ENCODE results near the gene SH3GL3.

The SH3GL3 gene

GRCh38 chr15:83515164-83515563, 68.0 kb downstream of the SH3GL3 start:
- Histone ChIP-seq H3K27ac (replicated peaks; ENCODE audit: low read length) (no peak overlapping the region), H2BK12ac (ENCODE audit: low read length) (no peak overlapping the region), H2BK5ac (ENCODE audit: low read length) (no peak overlapping the region), H3K36me3 (replicated peaks in 1 of 2; ENCODE audit: control insufficient read depth in 2 of 2, insufficient read depth in 2 of 2, low read length in 2 of 2) (no peaks in the 10 kb centered on the region), H3K27me3 (ENCODE audit: control insufficient read depth in 3 of 3, insufficient read depth in 3 of 3, low read depth in 1 of 3, low read length in 3 of 3) (no peaks in the 10 kb centered on the region), H3K23ac (ENCODE audit: low read depth, low read length, poor library complexity) (no peak overlapping the region), H3K14ac (ENCODE audit: low read length) (no peak overlapping the region), H2BK120ac (ENCODE audit: low read depth, low read length) (no peak overlapping the region), H3K9ac (ENCODE audit: low read depth, low read length, poor library complexity) (no peak overlapping the region), H4K91ac (ENCODE audit: low read depth, low read length, poor library complexity) (no peak overlapping the region), H3K18ac (ENCODE audit: low read length) (no peak overlapping the region), H2AK5ac (ENCODE audit: low read depth, low read length) (no peak overlapping the region), H3K4me1 (ENCODE audit: control insufficient read depth in 2 of 2, insufficient read depth in 1 of 2, low read depth in 1 of 2, low read length in 2 of 2) (peaks cover 0 to 10% of the 10 kb centered on the region in 2 donors), H3K9me3 (replicated peaks in 1 of 2; ENCODE audit: control insufficient read depth in 2 of 2, insufficient read depth in 1 of 2, low read depth in 1 of 2, low read length in 2 of 2) (no peaks in the 10 kb centered on the region), H4K8ac (ENCODE audit: low read depth, low read length) (no peak overlapping the region), H3K4me2 (ENCODE audit: insufficient read depth, low read length, poor library complexity, severe bottlenecking) (no peak overlapping the region), H3K4me3 (ENCODE audit: low read length in 2 of 2) (no peak overlapping the region), H3K4ac (ENCODE audit: low read length) (no peak overlapping the region), H3K79me1 (ENCODE audit: low read depth, low read length) (no peaks in the 10 kb centered on the region), H2AFZ (ENCODE audit: low read length) (no peak overlapping the region), H2BK15ac (ENCODE audit: low read length) (no peak overlapping the region)
- DNase-seq (ENCODE audit: low spot score): no peak
- no CpG with 5 or more reads among the region's 4 CpGs for WGBS, 2 donors (ENCODE audit: extremely low coverage in 2 of 2, insufficient read length in 2 of 2, insufficient replicate concordance in 1 of 2)

GRCh38 chr15:83516935-83517334, 69.8 kb downstream of the SH3GL3 start:
- Histone ChIP-seq H3K27me3 (ENCODE audit: control insufficient read depth in 3 of 3, insufficient read depth in 3 of 3, low read depth in 1 of 3, low read length in 3 of 3) (no peaks in the 10 kb centered on the region), H3K36me3 (replicated peaks in 1 of 2; ENCODE audit: control insufficient read depth in 2 of 2, insufficient read depth in 2 of 2, low read length in 2 of 2) (no peaks in the 10 kb centered on the region), H2BK15ac (ENCODE audit: low read length) (no peak overlapping the region), H4K91ac (ENCODE audit: low read depth, low read length, poor library complexity) (no peak overlapping the region), H3K79me1 (ENCODE audit: low read depth, low read length) (no peaks in the 10 kb centered on the region), H2BK120ac (ENCODE audit: low read depth, low read length) (no peak overlapping the region), H3K9ac (ENCODE audit: low read depth, low read length, poor library complexity) (no peak overlapping the region), H2BK12ac (ENCODE audit: low read length) (no peak overlapping the region), H3K4me2 (ENCODE audit: insufficient read depth, low read length, poor library complexity, severe bottlenecking) (no peak overlapping the region), H3K14ac (ENCODE audit: low read length) (no peak overlapping the region), H3K18ac (ENCODE audit: low read length) (no peak overlapping the region), H3K4ac (ENCODE audit: low read length) (no peak overlapping the region), H4K8ac (ENCODE audit: low read depth, low read length) (no peak overlapping the region), H3K4me3 (ENCODE audit: low read length in 2 of 2) (no peak overlapping the region), H2AFZ (ENCODE audit: low read length) (no peak overlapping the region), H3K4me1 (ENCODE audit: control insufficient read depth in 2 of 2, insufficient read depth in 1 of 2, low read depth in 1 of 2, low read length in 2 of 2) (peaks cover 0 to 7% of the 10 kb centered on the region in 2 donors), H3K9me3 (replicated peaks in 1 of 2; ENCODE audit: control insufficient read depth in 2 of 2, insufficient read depth in 1 of 2, low read depth in 1 of 2, low read length in 2 of 2) (no peaks in the 10 kb centered on the region), H2BK5ac (ENCODE audit: low read length) (no peak overlapping the region), H2AK5ac (ENCODE audit: low read depth, low read length) (no peak overlapping the region), H3K27ac (replicated peaks; ENCODE audit: low read length) (no peak overlapping the region), H3K23ac (ENCODE audit: low read depth, low read length, poor library complexity) (no peak overlapping the region)
- DNase-seq (ENCODE audit: low spot score): no peak
- WGBS, 2 donors (ENCODE audit: extremely low coverage in 2 of 2, insufficient read length in 2 of 2, insufficient replicate concordance in 1 of 2): no CpG with 5 or more reads among the region's 2 CpGs

GRCh38 chr15:83526319-83526718, 79.2 kb downstream of the SH3GL3 start:
- H3K27ac ChIP-seq (replicated peaks; ENCODE audit: low read length): no peak overlapping the region
- no peak overlapping the region for H3K4me2 ChIP-seq (ENCODE audit: insufficient read depth, low read length, poor library complexity, severe bottlenecking)
- H3K14ac ChIP-seq (ENCODE audit: low read length): no peak overlapping the region
- DNase-seq (ENCODE audit: low spot score): no peak
- no peak overlapping the region for H2BK12ac ChIP-seq (ENCODE audit: low read length)
- no peak overlapping the region for H2BK15ac ChIP-seq (ENCODE audit: low read length)
- H3K9ac ChIP-seq (ENCODE audit: low read depth, low read length, poor library complexity): no peak overlapping the region
- no peak overlapping the region for H3K4ac ChIP-seq (ENCODE audit: low read length)
- H2BK5ac ChIP-seq (ENCODE audit: low read length): no peak overlapping the region
- H2BK120ac ChIP-seq (ENCODE audit: low read depth, low read length): no peak overlapping the region
- no peaks in the 10 kb centered on the region for H3K4me1 ChIP-seq (ENCODE audit: control insufficient read depth in 2 of 2, insufficient read depth in 1 of 2, low read depth in 1 of 2, low read length in 2 of 2)
- H2AFZ ChIP-seq (ENCODE audit: low read length): no peak overlapping the region
- peaks cover 0 to 6% of the 10 kb centered on the region in 2 donors for H3K9me3 ChIP-seq (replicated peaks in 1 of 2; ENCODE audit: control insufficient read depth in 2 of 2, insufficient read depth in 1 of 2, low read depth in 1 of 2, low read length in 2 of 2)
- no CpG with 5 or more reads among the region's 2 CpGs for WGBS, 2 donors (ENCODE audit: extremely low coverage in 2 of 2, insufficient read length in 2 of 2, insufficient replicate concordance in 1 of 2)
- no peaks in the 10 kb centered on the region for H3K79me1 ChIP-seq (ENCODE audit: low read depth, low read length)
- no peaks in the 10 kb centered on the region for H3K36me3 ChIP-seq (replicated peaks in 1 of 2; ENCODE audit: control insufficient read depth in 2 of 2, insufficient read depth in 2 of 2, low read length in 2 of 2)
- no peak overlapping the region for H3K4me3 ChIP-seq (ENCODE audit: low read length in 2 of 2)
- H3K18ac ChIP-seq (ENCODE audit: low read length): no peak overlapping the region
- H4K91ac ChIP-seq (ENCODE audit: low read depth, low read length, poor library complexity): no peak overlapping the region
- no peak overlapping the region for H4K8ac ChIP-seq (ENCODE audit: low read depth, low read length)
- no peaks in the 10 kb centered on the region for H3K27me3 ChIP-seq (ENCODE audit: control insufficient read depth in 3 of 3, insufficient read depth in 3 of 3, low read depth in 1 of 3, low read length in 3 of 3)
- no peak overlapping the region for H3K23ac ChIP-seq (ENCODE audit: low read depth, low read length, poor library complexity)
- H2AK5ac ChIP-seq (ENCODE audit: low read depth, low read length): no peak overlapping the region

DNA sequence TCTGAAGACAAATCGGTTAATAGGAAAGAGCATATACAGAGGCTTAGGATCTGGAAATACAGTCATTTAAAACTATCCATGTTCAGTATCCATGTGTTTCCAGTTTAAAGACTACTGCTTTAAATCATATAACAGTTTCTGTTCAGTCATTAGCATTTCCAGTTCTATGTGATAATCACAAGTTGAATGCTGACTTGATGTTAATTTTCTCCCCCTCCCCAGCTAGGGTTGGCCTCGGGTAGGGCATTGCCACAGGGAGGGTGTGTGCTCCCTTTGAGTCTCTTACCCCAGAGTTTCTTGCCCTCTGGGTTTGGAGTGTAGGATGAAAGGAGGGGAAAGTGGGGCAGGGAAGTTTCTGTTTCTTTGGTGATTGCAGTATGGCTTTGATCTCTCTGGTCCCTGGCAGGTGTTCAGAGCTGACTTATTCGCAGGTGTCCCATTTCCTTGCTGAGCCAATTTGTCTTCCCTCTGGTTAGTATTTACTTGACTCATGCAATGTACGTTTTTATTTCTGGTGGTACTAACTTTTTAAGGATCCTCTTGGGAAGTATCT, 86.3 kb downstream of the SH3GL3 start:
- H3K4me1 ChIP-seq (ENCODE audit: control insufficient read depth in 2 of 2, insufficient read depth in 1 of 2, low read depth in 1 of 2, low read length in 2 of 2): no peaks in the 10 kb centered on the region
- no peak overlapping the region for H3K23ac ChIP-seq (ENCODE audit: low read depth, low read length, poor library complexity)
- no peaks in the 10 kb centered on the region for H3K79me1 ChIP-seq (ENCODE audit: low read depth, low read length)
- H2BK15ac ChIP-seq (ENCODE audit: low read length): no peak overlapping the region
- H2AFZ ChIP-seq (ENCODE audit: low read length): no peak overlapping the region
- H3K9ac ChIP-seq (ENCODE audit: low read depth, low read length, poor library complexity): no peak overlapping the region
- no peak overlapping the region for H3K18ac ChIP-seq (ENCODE audit: low read length)
- H3K9me3 ChIP-seq (replicated peaks in 1 of 2; ENCODE audit: control insufficient read depth in 2 of 2, insufficient read depth in 1 of 2, low read depth in 1 of 2, low read length in 2 of 2): peaks cover 0 to 6% of the 10 kb centered on the region in 2 donors
- no peak overlapping the region for H3K27ac ChIP-seq (replicated peaks; ENCODE audit: low read length)
- no peaks in the 10 kb centered on the region for H3K36me3 ChIP-seq (replicated peaks in 1 of 2; ENCODE audit: control insufficient read depth in 2 of 2, insufficient read depth in 2 of 2, low read length in 2 of 2)
- H2AK5ac ChIP-seq (ENCODE audit: low read depth, low read length): no peak overlapping the region
- H3K4ac ChIP-seq (ENCODE audit: low read length): no peak overlapping the region
- no peak overlapping the region for H2BK120ac ChIP-seq (ENCODE audit: low read depth, low read length)
- H3K4me2 ChIP-seq (ENCODE audit: insufficient read depth, low read length, poor library complexity, severe bottlenecking): no peak overlapping the region
- WGBS, 2 donors (ENCODE audit: extremely low coverage in 2 of 2, insufficient read length in 2 of 2, insufficient replicate concordance in 1 of 2): no CpG with 5 or more reads among the region's 4 CpGs
- H2BK5ac ChIP-seq (ENCODE audit: low read length): no peak overlapping the region
- H4K8ac ChIP-seq (ENCODE audit: low read depth, low read length): no peak overlapping the region
- H2BK12ac ChIP-seq (ENCODE audit: low read length): no peak overlapping the region
- H3K14ac ChIP-seq (ENCODE audit: low read length): no peak overlapping the region
- H3K4me3 ChIP-seq (ENCODE audit: low read length in 2 of 2): no peak overlapping the region
- no peak for DNase-seq (ENCODE audit: low spot score)
- no peak overlapping the region for H4K91ac ChIP-seq (ENCODE audit: low read depth, low read length, poor library complexity)
- H3K27me3 ChIP-seq (ENCODE audit: control insufficient read depth in 3 of 3, insufficient read depth in 3 of 3, low read depth in 1 of 3, low read length in 3 of 3): no peaks in the 10 kb centered on the region

Measured in neuronal stem cell (in vitro differentiated cells).